A549 (cell line): ENCODE results near the gene BAK1. TPM values are rescaled to one million over a fixed set of nuclear protein-coding genes. Genes with fewer than 3 reads are reported as not detected.
A peak's percentile ranks its signal among the peaks of the same experiment; 100 is the strongest.

Source experiments
- ATAC-seq, 2 experiments: fragments of 200-7000 bp in 1 of 2; fragments of >200 bp in 1 of 2; cut with Nextera tagmentation in 1 of 2; cut with Tn5 transposase in 1 of 2; 3 replicates each; pipeline versions ENCODE4 v1.8.0 to v1.9.1; 2018 to 2020; ENCODE audit warnings: mild to moderate bottlenecking in 1 of 2, moderate library complexity in 1 of 2
- CTCF ChIA-PET: fragments of 300-600 bp; sonication (Branson Sonifier 250); formaldehyde crosslinking; extraction: SDS; loops from one replicate; lab custom pipeline; 2021; ENCODE audit warnings: antibody characterized with exemption, inconsistent platforms; lab: Yijun Ruan, JAX
- POLR2A ChIA-PET: fragments of 350-600 bp; formaldehyde crosslinking; extraction: SDS; loops from one replicate; lab custom pipeline; 2021; ENCODE audit warnings: antibody characterized with exemption, inconsistent platforms; lab: Yijun Ruan, JAX
- DNase-seq, 2 experiments: peaks; one replicate each; pipeline versions ENCODE4 v3.0.0 to v3.0.0-alpha.2; 2011 to 2016; ENCODE audit warnings: low read depth in 1 of 2, low spot score in 1 of 2
- FAIRE-seq: peaks from 2 replicates; lab custom pipeline; 2011; peaks lifted over from hg19 to GRCh38; lab: Jason Lieb, UNC
- H3K27ac ChIP-seq, 2 experiments: fragments of >200 bp; sonication (Bioruptor Twin); formaldehyde crosslinking; 3 replicates each; pipeline ENCODE4 v1.5.1; 2016 to 2017
- H3K4me1 ChIP-seq: fragments of >200 bp; sonication (Bioruptor Twin); formaldehyde crosslinking; 3 replicates; pipeline ENCODE4 v1.6.1; 2016
- H3K4me2 ChIP-seq: fragments of >200 bp; sonication (Bioruptor Twin); formaldehyde crosslinking; 3 replicates; pipeline ENCODE4 v1.6.1; 2016
- H3K4me3 ChIP-seq: fragments of >200 bp; sonication (Bioruptor Twin); formaldehyde crosslinking; 3 replicates; pipeline ENCODE4 v1.5.1; 2016
- H3K9me3 ChIP-seq: fragments of >200 bp; sonication (Bioruptor Twin); formaldehyde crosslinking; 3 replicates; pipeline ENCODE4 v1.6.1; 2016
- ATOH8 ChIP-seq: fragments of 250-450 bp; sonication (Bioruptor Pico); IDR thresholded peaks from 2 replicates; pipeline ENCODE4 v1.5.0; 2020; ENCODE audit warnings: low read depth, mild to moderate bottlenecking, moderate library complexity
- CBX2 ChIP-seq: fragments of 200-600 bp; sonication (generic); IDR thresholded peaks from 2 replicates; pipeline ENCODE4 v1.6.1; 2016; ENCODE audit warnings: low read depth, mild to moderate bottlenecking, borderline replicate concordance
- CHD2 ChIP-seq: fragments of 150-350 bp; IDR thresholded peaks from 2 replicates; pipeline ENCODE4 v1.6.1; 2014; ENCODE audit warnings: low read length; ENCODE audit not compliant: partially characterized antibody
- CTCF ChIP-seq: fragments of >200 bp; sonication (Bioruptor Twin); formaldehyde crosslinking; IDR thresholded peaks from 3 replicates; pipeline ENCODE4 v1.5.1; 2016
- EHMT2 ChIP-seq: fragments of 200-600 bp; sonication (generic); IDR thresholded peaks from 2 replicates; pipeline ENCODE4 v1.6.1; 2016; ENCODE audit warnings: antibody characterized with exemption, low read depth, mild to moderate bottlenecking, moderate library complexity
- ELK1 ChIP-seq: fragments of 150-350 bp; IDR thresholded peaks from 2 replicates; pipeline ENCODE4 v1.6.1; 2014; ENCODE audit warnings: low read depth, mild to moderate bottlenecking, low read length
- GATA3 ChIP-seq: IDR thresholded peaks from 2 replicates; pipeline ENCODE4 v1.6.1; 2012; ENCODE audit warnings: borderline replicate concordance
- HDAC2 ChIP-seq: fragments of 200-600 bp; sonication (generic); IDR thresholded peaks from 2 replicates; pipeline ENCODE4 v1.6.1; 2016
- JUNB ChIP-seq: fragments of >200 bp; sonication (Bioruptor Twin); formaldehyde crosslinking; IDR thresholded peaks from 2 replicates; pipeline ENCODE4 v1.6.1; 2016
- MAFK ChIP-seq: fragments of 450-650 bp; IDR thresholded peaks from 2 replicates; pipeline ENCODE4 v1.6.1; 2014; ENCODE audit not compliant: partially characterized antibody
- PHF8 ChIP-seq: fragments of 200-600 bp; sonication (generic); IDR thresholded peaks from 2 replicates; pipeline ENCODE4 v1.6.1; 2016; ENCODE audit warnings: low read depth, mild to moderate bottlenecking, antibody characterized with exemption, moderate library complexity, borderline replicate concordance
- POLR2A ChIP-seq: IDR thresholded peaks from 2 replicates; pipeline ENCODE4 v1.6.1; 2012; ENCODE audit warnings: mild to moderate bottlenecking, low read length
- REST ChIP-seq: fragments of 200-600 bp; sonication (generic); IDR thresholded peaks from 2 replicates; pipeline ENCODE4 v1.6.1; 2016; ENCODE audit warnings: antibody characterized with exemption, mild to moderate bottlenecking, moderate library complexity
- SREBF2 ChIP-seq: fragments of 450-650 bp; IDR thresholded peaks from 2 replicates; pipeline ENCODE4 v1.6.1; 2014; ENCODE audit warnings: mild to moderate bottlenecking, moderate library complexity
- USF2 ChIP-seq: fragments of 450-650 bp; IDR thresholded peaks from 2 replicates; pipeline ENCODE4 v1.6.1; 2014; ENCODE audit warnings: antibody characterized with exemption
- WGBS: methylation state at CpG from one replicate; pipeline ENCODE4 v1.1.6; 2017; ENCODE audit errors: missing lambda C conversion rate; 5-methylcytosine and 5-hydroxymethylcytosine counted together
- polyA plus RNA-seq, 4 experiments: library from polyadenylated mRNA; depleted of rRNA in 3 of 4; stranded (reverse); fragments of >200 nt; fragmentation: RNase III in 1 of 4; extraction: RNeasy Plus Mini Kit Qiagen cat#74134 plus additional on column Dnase treatment in 1 of 4; gene quantifications; 2 replicates in 3 of 4; 3 replicates in 1 of 4; pipeline ENCODE4 v1.2.3, GENCODE V29; 2011 to 2017

The BAK1 gene
- polyA plus RNA-seq, 2 of the 4 experiments (the other 2 are of a cell fraction) = 11.9 to 19.0 TPM

GRCh38 chr6:33592280-33592594, 12.2 kb upstream of the BAK1 start:
- no peak overlapping the region for H3K4me2 ChIP-seq
- H3K4me3 ChIP-seq = no peak overlapping the region
- 87% methylated on average over 6 of the region's 7 CpGs for WGBS
- H3K27ac ChIP-seq = peak overlapping the region in 1 of 2 experiments; percentile 52; a peak in 3 of 6 replicates
- POLR2A ChIA-PET = no interaction called here
- CTCF ChIA-PET = interaction anchor here (0.5 to 9.4 kb wide), 6 partner anchors 12 to 114 kb away, joined by 3 to 177 read pairs (median 5); partner anchors contain the start of genes BAK1 and UQCC2
- H3K9me3 ChIP-seq = no peaks in the 10 kb centered on the region
- no peak for DNase-seq
- TF ChIP-seq EHMT2 = no peak
- no peak for TF ChIP-seq CBX2
- no peak for TF ChIP-seq GATA3
- ATAC-seq = no peak
- FAIRE-seq = no peak
- peaks cover 38% of the 10 kb centered on the region for H3K4me1 ChIP-seq

GRCh38 chr6:33591424-33592032, 11.5 kb upstream of the BAK1 start:
- FAIRE-seq = no peak
- ChIA-PET CTCF (interaction anchor here (1.0 to 9.4 kb wide), 6 partner anchors 11 to 114 kb away, joined by 3 to 177 read pairs (median 5); partner anchors contain the start of genes BAK1 and UQCC2), POLR2A (no interaction called here)

More at GRCh38 chr6:33591424-33592032, 11.5 kb upstream of the BAK1 start:
- Histone ChIP-seq H3K4me1 (peaks cover 38% of the 10 kb centered on the region), H3K9me3 (no peaks in the 10 kb centered on the region), H3K4me2 (peak overlapping the region; percentile 95; the same call in 2 of the 3 replicates), H3K27ac (peak overlapping the region; percentile 98 to 99), H3K4me3 (no peak overlapping the region)
- no peak for DNase-seq
- no peak for TF ChIP-seq USF2
- TF ChIP-seq ATOH8 (CRISPR knock-in tag) = no peak
- TF ChIP-seq ELK1 = no peak
- TF ChIP-seq JUNB = no peak
- TF ChIP-seq REST = no peak
- TF ChIP-seq CTCF = no peak
- TF ChIP-seq PHF8 = no peak
- TF ChIP-seq MAFK = no peak
- TF ChIP-seq HDAC2 = no peak
- no peak for TF ChIP-seq CHD2
- no peak for TF ChIP-seq SREBF2
- TF ChIP-seq POLR2A = no peak
- TF ChIP-seq, all 56 proteins: peak for 0
- 98% methylated on average over 6 of the region's 9 CpGs for WGBS
- no peak for ATAC-seq
